ENCODE data around the gene CRYBA1.

The CRYBA1 gene

DNA sequence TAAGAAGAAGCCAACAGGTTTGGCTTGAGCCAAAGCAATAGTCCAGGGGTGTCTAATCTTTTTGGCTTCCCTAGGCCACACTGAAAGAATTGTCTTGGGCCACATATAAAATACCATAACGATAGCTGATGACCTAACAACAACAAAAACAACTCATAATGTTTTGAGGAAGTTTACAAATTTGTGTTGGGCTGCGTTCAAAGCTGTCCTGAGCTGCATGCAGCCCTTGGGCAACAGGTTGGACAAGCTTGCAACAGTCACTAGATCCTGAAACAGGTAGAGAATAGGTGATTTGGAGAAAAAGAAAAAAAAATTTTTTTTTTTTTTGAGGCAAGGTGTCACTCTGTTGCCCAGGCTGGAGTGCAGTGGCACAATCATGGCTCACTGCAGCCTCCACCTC lies 4.5 kb downstream of the CRYBA1 start:
- peak overlapping the region; percentile 87 for H3K27ac ChIP-seq (ENCODE audit: low read length, poor library complexity, severe bottlenecking)
- H2AFZ ChIP-seq (ENCODE audit: low read depth, low read length), result no peak overlapping the region
- H2BK15ac ChIP-seq (ENCODE audit: low read depth, poor library complexity, severe bottlenecking), result no peak overlapping the region
- H3K9me3 ChIP-seq (ENCODE audit: control insufficient read depth, low read length), result no peaks in the 10 kb centered on the region
- no peak overlapping the region for H4K8ac ChIP-seq (ENCODE audit: low read length)
- DNase-seq, result no peak
- H4K91ac ChIP-seq (ENCODE audit: low read length), result no peak overlapping the region
- H3K4me2 ChIP-seq (ENCODE audit: low read length, poor library complexity, severe bottlenecking), result no peak overlapping the region
- H3K4me1 ChIP-seq (ENCODE audit: control insufficient read depth, insufficient read depth, low read depth, low read length), result peaks cover 17% of the 10 kb centered on the region
- no peak overlapping the region for H3K9ac ChIP-seq (ENCODE audit: low read length)
- WGBS, result 100% methylated on average over 1 of the region's 2 CpGs
- peaks cover 5 to 9% of the 10 kb centered on the region in 2 experiments for H3K36me3 ChIP-seq (ENCODE audit: control insufficient read depth in 1 of 2, insufficient read depth in 2 of 2, low read depth in 1 of 2, low read length in 2 of 2)
- no peak overlapping the region for H3K18ac ChIP-seq (ENCODE audit: low read depth in 1 of 2, low read length in 2 of 2)
- H3K4me3 ChIP-seq (ENCODE audit: insufficient read depth in 1 of 2, low read depth in 1 of 2, low read length in 2 of 2), result no peak overlapping the region
- H2BK5ac ChIP-seq (ENCODE audit: low read depth, low read length, poor library complexity, severe bottlenecking), result peak overlapping the region; percentile 39
- H2BK12ac ChIP-seq (ENCODE audit: low read length in 2 of 2), result no peak overlapping the region
- H3K14ac ChIP-seq (ENCODE audit: low read length in 2 of 2), result no peak overlapping the region
- no peak overlapping the region for H2BK120ac ChIP-seq (ENCODE audit: low read depth, low read length)
- peak overlapping the region; percentile 61 for H2AK5ac ChIP-seq (ENCODE audit: low read length, severe bottlenecking)
- no peak overlapping the region for H3K4ac ChIP-seq (ENCODE audit: low read depth in 1 of 2, low read length in 2 of 2)
- no peaks in the 10 kb centered on the region for H3K27me3 ChIP-seq (ENCODE audit: control insufficient read depth in 1 of 2, insufficient read depth in 1 of 2, low read length in 2 of 2)
- no peak overlapping the region for H3K23ac ChIP-seq (ENCODE audit: low read length in 2 of 2)
- H3K79me1 ChIP-seq (replicated peaks; ENCODE audit: low read length, poor library complexity, severe bottlenecking), result no peaks in the 10 kb centered on the region

DNA sequence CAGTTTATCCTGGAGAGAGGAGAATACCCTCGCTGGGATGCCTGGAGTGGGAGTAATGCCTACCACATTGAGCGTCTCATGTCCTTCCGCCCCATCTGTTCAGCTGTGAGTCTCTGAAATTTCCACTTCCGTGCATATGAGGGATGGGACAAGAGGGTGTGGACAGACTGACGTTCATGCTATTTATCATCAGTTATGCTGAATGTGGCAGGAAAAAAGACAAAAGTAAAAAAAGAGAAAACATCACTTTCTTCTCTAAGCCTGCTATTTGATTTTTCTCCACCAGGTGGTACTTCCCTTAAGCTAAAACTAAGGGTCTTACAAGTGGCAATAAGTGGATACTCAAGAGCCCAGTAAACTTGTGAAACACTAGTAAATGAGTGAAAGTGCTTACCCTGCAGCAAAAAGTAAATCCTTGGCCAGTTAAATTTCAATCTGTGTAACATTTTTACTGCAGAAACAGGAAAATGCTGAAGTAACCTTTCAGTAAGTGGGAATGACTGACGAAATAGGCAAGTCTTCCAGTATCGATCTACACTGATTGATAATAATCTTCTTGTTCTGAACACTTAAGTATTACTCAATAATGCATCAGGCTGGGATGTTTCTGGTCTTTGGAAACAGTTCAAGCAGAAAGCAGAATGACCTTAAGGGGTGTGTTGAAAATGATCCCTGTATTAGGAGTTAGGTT lies 5.6 kb downstream of the CRYBA1 start:
- no peak overlapping the region for H3K14ac ChIP-seq (ENCODE audit: low read length in 2 of 2)
- no peak overlapping the region for H2AFZ ChIP-seq (ENCODE audit: low read depth, low read length)
- H2AK5ac ChIP-seq (ENCODE audit: low read length, severe bottlenecking), result no peak overlapping the region
- WGBS, result 88% methylated on average over 4 of the region's 7 CpGs
- no peak overlapping the region for H2BK15ac ChIP-seq (ENCODE audit: low read depth, poor library complexity, severe bottlenecking)
- H3K79me1 ChIP-seq (replicated peaks; ENCODE audit: low read length, poor library complexity, severe bottlenecking), result no peaks in the 10 kb centered on the region
- no peak overlapping the region for H4K91ac ChIP-seq (ENCODE audit: low read length)
- H3K18ac ChIP-seq (ENCODE audit: low read depth in 1 of 2, low read length in 2 of 2), result no peak overlapping the region
- H3K36me3 ChIP-seq (ENCODE audit: control insufficient read depth in 1 of 2, insufficient read depth in 2 of 2, low read depth in 1 of 2, low read length in 2 of 2), result peaks cover 5 to 9% of the 10 kb centered on the region in 2 experiments
- H3K9me3 ChIP-seq (ENCODE audit: control insufficient read depth, low read length), result no peaks in the 10 kb centered on the region
- H3K4me3 ChIP-seq (ENCODE audit: insufficient read depth in 1 of 2, low read depth in 1 of 2, low read length in 2 of 2), result no peak overlapping the region
- H3K4me1 ChIP-seq (ENCODE audit: control insufficient read depth, insufficient read depth, low read depth, low read length), result peaks cover 13% of the 10 kb centered on the region
- no peak overlapping the region for H2BK120ac ChIP-seq (ENCODE audit: low read depth, low read length)
- DNase-seq, result peak; percentile 75
- peak overlapping the region; percentile 0 for H3K9ac ChIP-seq (ENCODE audit: low read length)
- H3K4ac ChIP-seq (ENCODE audit: low read depth in 1 of 2, low read length in 2 of 2), result no peak overlapping the region
- peak overlapping the region; percentile 87 for H3K27ac ChIP-seq (ENCODE audit: low read length, poor library complexity, severe bottlenecking)
- H4K8ac ChIP-seq (ENCODE audit: low read length), result no peak overlapping the region
- H3K23ac ChIP-seq (ENCODE audit: low read length in 2 of 2), result no peak overlapping the region
- no peak overlapping the region for H2BK5ac ChIP-seq (ENCODE audit: low read depth, low read length, poor library complexity, severe bottlenecking)
- no peak overlapping the region for H3K4me2 ChIP-seq (ENCODE audit: low read length, poor library complexity, severe bottlenecking)
- no peaks in the 10 kb centered on the region for H3K27me3 ChIP-seq (ENCODE audit: control insufficient read depth in 1 of 2, insufficient read depth in 1 of 2, low read length in 2 of 2)
- no peak overlapping the region for H2BK12ac ChIP-seq (ENCODE audit: low read length in 2 of 2)

DNA sequence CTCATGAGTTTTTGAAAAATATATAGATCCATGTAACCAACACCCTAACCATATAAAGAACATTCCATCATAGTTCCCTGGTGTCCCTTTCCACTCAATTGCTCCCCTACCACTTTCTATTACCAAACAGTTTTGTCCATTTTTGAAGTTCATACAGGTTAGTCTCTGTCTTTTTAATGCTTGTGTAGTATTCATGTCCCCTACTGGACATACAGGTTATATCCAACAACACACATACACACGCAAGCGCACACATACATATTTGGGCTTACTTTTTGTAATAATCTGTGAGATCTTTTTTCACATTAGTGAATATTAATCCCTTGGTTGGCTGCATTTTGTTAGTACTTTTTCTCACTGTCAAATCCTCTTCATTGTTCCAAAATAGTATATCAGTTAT lies 6.4 kb downstream of the CRYBA1 start:
- H2BK120ac ChIP-seq (ENCODE audit: low read depth, low read length), result no peak overlapping the region
- H2BK15ac ChIP-seq (ENCODE audit: low read depth, poor library complexity, severe bottlenecking), result no peak overlapping the region
- no peak overlapping the region for H3K18ac ChIP-seq (ENCODE audit: low read depth in 1 of 2, low read length in 2 of 2)
- H4K8ac ChIP-seq (ENCODE audit: low read length), result no peak overlapping the region
- no peak overlapping the region for H2BK5ac ChIP-seq (ENCODE audit: low read depth, low read length, poor library complexity, severe bottlenecking)
- no peak overlapping the region for H3K4ac ChIP-seq (ENCODE audit: low read depth in 1 of 2, low read length in 2 of 2)
- H3K36me3 ChIP-seq (ENCODE audit: control insufficient read depth in 1 of 2, insufficient read depth in 2 of 2, low read depth in 1 of 2, low read length in 2 of 2), result peaks cover 5 to 9% of the 10 kb centered on the region in 2 experiments
- no peak overlapping the region for H3K4me3 ChIP-seq (ENCODE audit: insufficient read depth in 1 of 2, low read depth in 1 of 2, low read length in 2 of 2)
- DNase-seq, result no peak
- H3K14ac ChIP-seq (ENCODE audit: low read length in 2 of 2), result no peak overlapping the region
- no CpG with 5 or more reads among the region's 2 CpGs for WGBS
- no peak overlapping the region for H3K4me2 ChIP-seq (ENCODE audit: low read length, poor library complexity, severe bottlenecking)
- no peaks in the 10 kb centered on the region for H3K9me3 ChIP-seq (ENCODE audit: control insufficient read depth, low read length)
- peak overlapping the region; percentile 0 for H3K9ac ChIP-seq (ENCODE audit: low read length)
- H3K79me1 ChIP-seq (replicated peaks; ENCODE audit: low read length, poor library complexity, severe bottlenecking), result no peaks in the 10 kb centered on the region
- H3K27me3 ChIP-seq (ENCODE audit: control insufficient read depth in 1 of 2, insufficient read depth in 1 of 2, low read length in 2 of 2), result no peaks in the 10 kb centered on the region
- no peak overlapping the region for H4K91ac ChIP-seq (ENCODE audit: low read length)
- H3K27ac ChIP-seq (ENCODE audit: low read length, poor library complexity, severe bottlenecking), result peak overlapping the region; percentile 19
- H2BK12ac ChIP-seq (ENCODE audit: low read length in 2 of 2), result no peak overlapping the region
- peaks cover 13% of the 10 kb centered on the region for H3K4me1 ChIP-seq (ENCODE audit: control insufficient read depth, insufficient read depth, low read depth, low read length)
- no peak overlapping the region for H2AK5ac ChIP-seq (ENCODE audit: low read length, severe bottlenecking)
- H3K23ac ChIP-seq (ENCODE audit: low read length in 2 of 2), result no peak overlapping the region
- no peak overlapping the region for H2AFZ ChIP-seq (ENCODE audit: low read depth, low read length)

DNA sequence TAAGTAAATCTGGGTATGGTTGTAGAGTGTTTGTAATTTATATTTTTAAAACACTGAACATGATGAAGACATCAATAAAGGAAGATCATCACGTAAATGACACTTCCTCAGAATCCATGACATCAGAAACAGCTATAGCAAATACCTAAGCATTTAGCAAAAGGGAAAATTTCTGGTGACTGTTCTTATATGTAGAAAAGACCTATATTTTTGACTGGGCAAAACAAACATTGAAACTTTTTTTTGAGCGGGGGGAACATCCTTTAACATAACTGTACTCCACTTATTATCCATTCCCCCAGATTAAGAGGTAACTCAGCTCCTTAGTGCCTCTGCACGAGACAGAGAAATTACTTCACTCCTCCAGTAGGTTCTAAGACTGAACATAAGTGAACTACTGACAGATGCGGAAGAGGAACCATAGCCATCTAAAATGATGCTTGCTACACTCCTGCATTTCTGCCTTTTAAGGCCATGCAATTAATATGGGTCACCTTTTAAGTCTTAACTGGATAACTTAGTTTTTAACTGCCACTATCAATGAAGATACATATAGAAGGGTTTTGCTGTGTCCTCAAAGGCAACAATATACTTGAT lies 9.4 kb downstream of the CRYBA1 start:
- Histone ChIP-seq H3K79me1 (replicated peaks; ENCODE audit: low read length, poor library complexity, severe bottlenecking) (peaks cover 2% of the 10 kb centered on the region), H3K4me2 (ENCODE audit: low read length, poor library complexity, severe bottlenecking) (no peak overlapping the region), H2AK5ac (ENCODE audit: low read length, severe bottlenecking) (no peak overlapping the region), H4K8ac (ENCODE audit: low read length) (no peak overlapping the region), H3K18ac (ENCODE audit: low read depth in 1 of 2, low read length in 2 of 2) (no peak overlapping the region), H3K36me3 (ENCODE audit: control insufficient read depth in 1 of 2, insufficient read depth in 2 of 2, low read depth in 1 of 2, low read length in 2 of 2) (peaks cover 8 to 38% of the 10 kb centered on the region in 2 experiments), H3K23ac (ENCODE audit: low read length in 2 of 2) (no peak overlapping the region), H3K27me3 (ENCODE audit: control insufficient read depth in 1 of 2, insufficient read depth in 1 of 2, low read length in 2 of 2) (no peaks in the 10 kb centered on the region), H3K9ac (ENCODE audit: low read length) (peak overlapping the region; percentile 48), H2BK15ac (ENCODE audit: low read depth, poor library complexity, severe bottlenecking) (no peak overlapping the region), H4K91ac (ENCODE audit: low read length) (no peak overlapping the region), H2BK5ac (ENCODE audit: low read depth, low read length, poor library complexity, severe bottlenecking) (no peak overlapping the region), H2BK120ac (ENCODE audit: low read depth, low read length) (no peak overlapping the region), H3K4me3 (ENCODE audit: insufficient read depth in 1 of 2, low read depth in 1 of 2, low read length in 2 of 2) (no peak overlapping the region), H3K9me3 (ENCODE audit: control insufficient read depth, low read length) (no peaks in the 10 kb centered on the region), H3K27ac (ENCODE audit: low read length, poor library complexity, severe bottlenecking) (no peak overlapping the region), H3K4ac (ENCODE audit: low read depth in 1 of 2, low read length in 2 of 2) (no peak overlapping the region), H3K4me1 (ENCODE audit: control insufficient read depth, insufficient read depth, low read depth, low read length) (peaks cover 5% of the 10 kb centered on the region), H3K14ac (ENCODE audit: low read length in 2 of 2) (no peak overlapping the region), H2BK12ac (ENCODE audit: low read length in 2 of 2) (no peak overlapping the region), H2AFZ (ENCODE audit: low read depth, low read length) (no peak overlapping the region)
- no peak for DNase-seq
- 99% methylated on average over 3 of the region's 4 CpGs for WGBS
